Measurements from ENCODE around the gene CSF3. TPM values are rescaled to one million over a fixed set of nuclear protein-coding genes. Genes with fewer than 3 reads are reported as not detected.

CSF3 gene
- total RNA-seq, 1 donor from 2014 or later, result 0.11 TPM

DNA sequence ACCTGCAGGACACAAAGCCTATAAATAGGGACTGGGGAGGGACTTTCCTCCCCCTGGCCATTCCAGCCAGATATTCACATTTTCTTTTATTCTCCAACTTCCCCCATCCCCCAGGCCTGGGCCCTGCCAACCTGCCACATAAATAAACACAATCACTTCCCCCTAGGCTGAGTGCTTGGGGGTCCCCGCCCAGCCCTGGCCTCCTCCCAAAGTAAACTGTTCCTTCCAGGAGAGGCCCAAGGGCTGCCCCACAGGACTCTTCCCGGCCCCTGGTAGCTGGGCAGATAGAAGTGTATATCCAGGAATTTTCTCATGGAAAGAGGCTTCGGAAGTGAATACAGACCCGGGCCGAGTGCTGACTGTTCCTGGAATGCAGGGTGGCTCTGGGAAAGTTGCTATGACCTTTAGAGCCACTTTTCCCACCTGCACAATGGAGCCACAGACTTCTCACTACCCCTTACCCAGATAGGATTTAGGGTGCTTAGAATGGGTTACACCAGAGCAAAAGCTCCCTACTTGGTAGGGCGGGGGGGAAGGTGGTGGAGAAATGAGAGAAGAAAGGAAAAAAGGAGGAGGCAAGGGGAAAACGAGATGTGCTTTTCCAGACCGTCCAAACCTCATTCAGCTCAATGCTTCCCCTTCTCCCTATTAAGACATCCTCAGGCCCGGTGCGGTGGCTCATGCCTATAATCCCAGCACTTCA lies 8.5 kb downstream of the CSF3 start:
- DNase-seq (ENCODE audit: low read depth), result no peak

- no peak for DNase-seq (ENCODE audit: low read depth)
These were observed 9.7 kb downstream of the CSF3 start for GRCh38 chr17:40024901-40025300.

- DNase-seq (ENCODE audit: low read depth), result no peak
These were observed 10.3 kb downstream of the CSF3 start for GRCh38 chr17:40025559-40025958.

- no peak for DNase-seq (ENCODE audit: low read depth)
These were observed 11.0 kb downstream of the CSF3 start for GRCh38 chr17:40025991-40026815.

- DNase-seq (ENCODE audit: low read depth), result peak; percentile 87
These were observed 11.8 kb downstream of the CSF3 start for GRCh38 chr17:40026816-40027613.

DNA sequence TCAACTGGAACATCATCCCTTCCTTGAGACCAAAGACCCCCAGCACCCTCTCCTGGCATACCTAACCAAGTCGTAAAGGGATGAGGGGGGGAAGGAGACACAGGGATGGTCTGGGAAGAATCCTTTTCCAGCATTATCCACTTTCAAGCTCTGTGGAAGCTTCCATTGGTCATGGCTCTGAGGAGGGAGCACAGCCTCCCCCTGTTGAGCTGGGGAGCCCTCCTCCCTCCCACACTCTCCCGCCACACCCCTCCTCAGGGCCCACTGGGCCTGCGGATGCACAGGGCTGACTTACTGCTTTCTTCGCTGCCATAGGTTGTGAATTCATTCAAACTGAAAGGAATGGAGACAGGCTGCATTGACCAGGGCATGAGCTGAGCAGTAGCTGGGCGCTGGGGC lies 12.4 kb downstream of the CSF3 start:
- no peak for DNase-seq (ENCODE audit: low read depth)

- no peak for DNase-seq (ENCODE audit: low read depth)
These were observed 13.4 kb downstream of the CSF3 start for GRCh38 chr17:40028595-40028994.

- DNase-seq (ENCODE audit: low read depth), result no peak
These were observed 16.5 kb downstream of the CSF3 start for GRCh38 chr17:40031706-40032105.

DNA sequence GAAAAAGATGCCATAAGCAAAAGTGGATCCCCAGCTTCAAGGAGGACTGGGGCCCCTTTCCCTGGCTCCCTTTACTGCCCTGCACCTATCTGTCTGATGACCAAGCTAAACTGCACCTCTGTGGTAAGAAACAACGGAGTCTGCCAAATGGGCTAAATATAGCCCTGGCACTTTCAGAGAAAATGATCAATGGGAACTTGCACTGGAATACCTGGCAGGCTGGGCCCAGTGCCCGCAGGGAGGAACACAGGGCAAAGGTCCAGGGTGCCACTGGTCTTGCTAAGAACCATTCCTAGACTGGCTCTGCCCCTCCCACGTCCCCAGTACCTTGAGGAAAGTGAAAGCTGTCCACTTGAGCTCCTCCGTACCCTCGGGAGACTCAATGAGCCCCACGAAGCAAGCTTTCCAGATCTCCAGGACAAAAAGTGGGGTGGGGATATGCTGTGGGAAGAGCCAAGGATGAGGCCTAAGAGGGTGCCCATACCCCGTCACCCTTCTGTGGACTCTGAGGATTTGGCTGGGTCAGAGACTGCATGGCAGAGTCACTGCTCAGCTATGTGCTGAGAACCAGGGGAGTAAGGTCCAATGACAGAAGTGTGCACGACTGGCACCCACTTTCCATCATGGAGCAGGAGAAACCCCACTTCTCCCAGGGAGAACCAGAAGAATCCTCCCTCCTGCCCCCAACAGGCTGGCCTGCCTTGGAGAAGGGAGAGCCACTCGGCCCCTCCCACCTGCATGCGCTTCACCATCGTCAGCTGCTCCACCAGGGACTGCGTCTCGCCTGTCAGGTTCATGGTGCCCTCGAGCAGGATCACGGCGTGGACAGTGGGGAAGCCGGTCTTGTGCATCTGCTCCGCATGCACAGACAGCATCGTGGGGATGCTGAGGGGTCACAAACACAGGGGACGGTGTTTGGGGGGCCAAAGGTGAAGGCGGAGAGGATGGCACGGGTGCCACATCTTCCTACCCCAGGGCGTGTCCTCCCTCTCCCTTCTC lies 17.4 kb downstream of the CSF3 start:
- DNase-seq (ENCODE audit: low read depth), result no peak

- no peak for DNase-seq (ENCODE audit: low read depth)
These were observed 18.1 kb downstream of the CSF3 start for GRCh38 chr17:40033339-40033738.

DNA sequence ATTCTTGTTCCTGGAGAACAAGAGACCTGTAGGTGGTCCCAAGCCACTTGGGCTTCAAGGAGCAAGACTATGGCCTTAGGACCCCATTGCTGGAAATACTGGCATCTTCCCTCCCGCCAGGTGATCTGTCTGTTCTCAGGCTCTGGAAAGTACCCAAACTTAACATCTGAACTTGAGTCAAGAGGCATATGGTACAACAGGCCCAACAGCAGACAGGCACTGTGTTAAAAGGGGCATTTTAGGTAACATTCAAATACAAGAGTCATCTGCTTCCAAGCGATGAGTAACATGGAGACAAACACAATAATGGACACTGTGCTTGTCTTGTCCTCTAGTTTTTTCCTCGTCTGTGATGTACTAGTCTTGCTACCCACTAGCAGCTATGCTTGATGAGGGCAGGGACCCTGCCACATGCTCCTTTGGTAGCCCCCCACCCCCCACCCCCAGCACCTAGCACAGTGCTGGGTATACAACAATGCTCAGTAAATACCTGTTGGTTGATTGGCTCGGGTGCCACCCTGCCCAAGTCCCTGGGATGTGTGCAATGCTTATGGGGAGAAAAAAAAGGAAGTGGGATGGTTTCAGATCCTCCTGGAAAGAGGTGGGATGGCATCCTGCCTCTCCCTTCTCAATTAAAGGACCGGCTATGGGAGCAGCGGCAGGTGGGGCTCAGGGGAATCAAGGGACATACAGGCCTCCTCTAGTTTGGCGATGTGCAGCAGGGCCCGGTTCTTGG lies 19.4 kb downstream of the CSF3 start:
- DNase-seq (ENCODE audit: low read depth), result no peak

DNA sequence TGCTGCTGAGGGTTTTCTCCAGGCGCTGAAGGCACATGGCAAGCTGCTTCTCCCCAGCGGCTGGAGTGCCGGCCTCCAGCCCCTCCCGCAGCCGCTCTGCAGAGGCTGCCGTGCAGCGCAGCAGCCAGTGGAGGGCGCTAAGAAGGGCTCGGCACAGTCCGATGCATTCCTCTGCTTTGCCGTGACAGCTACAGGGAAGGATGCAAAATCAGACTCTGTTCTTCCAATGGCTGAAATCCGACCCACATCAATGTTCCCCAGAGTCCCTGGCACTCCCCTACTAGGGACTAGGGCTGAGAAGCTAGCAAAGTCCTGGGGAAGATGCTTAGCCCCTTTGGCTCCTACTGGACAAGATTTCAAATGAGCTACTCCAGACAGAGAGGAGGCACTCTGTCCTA lies 19.9 kb downstream of the CSF3 start:
- no peak for DNase-seq (ENCODE audit: low read depth)

- peak; percentile 93 for DNase-seq (ENCODE audit: low read depth)
These were observed 23.8 kb downstream of the CSF3 start for GRCh38 chr17:40038882-40039513.

- DNase-seq (ENCODE audit: low read depth), result no peak
These were observed 26.0 kb downstream of the CSF3 start for GRCh38 chr17:40041196-40041595.

- no peak for DNase-seq (ENCODE audit: low read depth)
These were observed 41.3 kb downstream of the CSF3 start for GRCh38 chr17:40056379-40057015.

DNA sequence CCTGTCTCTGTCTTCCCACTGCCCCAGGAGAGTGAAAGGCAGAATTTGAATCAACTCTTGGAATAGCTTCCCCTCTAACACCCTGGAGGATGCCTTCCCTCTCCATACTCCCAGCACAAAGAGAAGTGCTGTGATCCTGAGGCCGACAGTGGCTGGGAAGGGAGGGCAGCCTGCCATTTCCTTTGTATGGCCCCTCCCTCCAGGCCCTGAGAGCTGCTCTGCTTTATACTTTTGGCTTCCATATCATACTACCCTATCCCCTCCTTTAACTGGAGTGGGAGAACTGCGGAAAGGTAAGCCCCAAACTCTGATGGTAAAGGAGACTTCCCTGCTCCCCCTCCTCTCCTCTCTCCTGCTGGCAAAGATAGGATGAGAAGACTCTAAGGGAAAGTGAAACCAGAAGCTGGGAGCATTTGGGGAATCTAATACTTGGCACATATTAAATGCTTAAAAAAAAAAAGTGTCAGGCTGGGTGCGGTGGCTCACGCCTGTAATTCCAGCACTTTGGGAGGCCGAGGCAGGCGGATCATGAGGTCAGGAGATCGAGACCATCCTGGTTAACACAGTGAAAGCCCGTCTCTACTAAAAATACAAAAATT lies 43.0 kb downstream of the CSF3 start:
- no peak for DNase-seq (ENCODE audit: low read depth)

GRCh38 chr17:40058865-40059264 lies 43.6 kb downstream of the CSF3 start:
- no peak for DNase-seq (ENCODE audit: low read depth)

DNA sequence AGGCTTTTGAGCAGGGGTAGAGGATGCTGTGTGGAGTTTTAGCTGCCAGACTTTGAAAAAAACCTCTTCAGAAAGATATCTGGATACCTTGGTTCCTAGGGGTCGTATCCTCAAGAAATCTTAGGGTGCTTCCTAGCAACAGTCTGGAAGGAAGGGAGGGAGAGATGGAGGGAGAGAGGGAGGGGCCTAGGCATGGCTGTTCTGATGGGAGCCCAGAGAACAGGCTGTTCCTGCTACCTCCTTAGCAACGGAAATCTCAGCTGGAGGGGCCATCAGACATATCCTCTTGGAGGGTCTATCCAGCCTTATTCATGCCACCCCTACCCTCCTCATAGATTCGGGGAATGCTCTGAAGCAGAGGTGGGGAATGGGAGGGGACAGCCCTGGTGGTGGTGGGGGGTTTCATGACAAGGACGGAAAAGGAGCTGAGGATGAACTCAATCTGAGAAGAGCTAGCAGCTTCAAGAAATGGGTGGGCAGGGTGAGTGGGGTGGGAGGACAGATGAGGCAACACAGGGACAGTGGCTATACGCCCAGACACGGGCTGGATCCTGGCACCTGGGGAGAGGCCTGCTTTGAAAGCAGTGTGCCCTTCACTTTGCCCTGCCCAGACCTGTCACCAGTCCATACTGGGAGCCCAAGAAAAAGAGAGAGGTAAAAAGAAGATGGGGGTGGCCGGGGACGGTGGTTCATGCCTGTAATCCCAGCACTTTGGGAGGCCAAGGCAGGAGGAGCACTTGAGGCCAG lies 44.7 kb downstream of the CSF3 start:
- no peak for DNase-seq (ENCODE audit: low read depth)
